Spleen (tissue), 11 donors: ENCODE results near the gene WDR13. TPM values are rescaled to one million over a fixed set of nuclear protein-coding genes. Genes with fewer than 3 reads are reported as not detected.

ENCODE experiments used
- DNase-seq: peaks from one replicate; pipeline ENCODE4 v3.0.0-alpha.2; 2020
- H3K27ac ChIP-seq, 8 donors: fragments of 200-600 bp; sonication (generic) in 7 of 8; 1 replicate in 4 of 8; 2 replicates in 4 of 8; pipeline versions ENCODE4 v1.5.0 to v1.8.0; 2016 to 2021; ENCODE audit warnings: inconsistent platforms in 4 of 8, mild to moderate bottlenecking in 4 of 8, moderate library complexity in 1 of 8
- H3K27me3 ChIP-seq, 7 donors: fragments of 200-600 bp; sonication (generic) in 6 of 7; replicated peaks in 1 of 7; 1 replicate in 4 of 7; 2 replicates in 3 of 7; pipeline versions ENCODE4 v1.5.0 to v1.8.0; 2016 to 2021; ENCODE audit warnings: inconsistent platforms in 3 of 7, mild to moderate bottlenecking in 1 of 7
- H3K36me3 ChIP-seq, 6 donors: fragments of 200-600 bp; sonication (generic) in 5 of 6; 1 replicate in 4 of 6; 2 replicates in 2 of 6; pipeline versions ENCODE4 v1.5.0 to v1.8.0; 2016 to 2021; ENCODE audit warnings: inconsistent platforms in 2 of 6
- H3K4me1 ChIP-seq, 6 donors: fragments of 200-600 bp; sonication (generic) in 5 of 6; 1 replicate in 3 of 6; 2 replicates in 3 of 6; pipeline versions ENCODE4 v1.5.0 to v1.8.0; 2016 to 2021; ENCODE audit warnings: inconsistent platforms in 3 of 6
- H3K4me3 ChIP-seq, 8 donors: fragments of 200-600 bp; sonication (generic) in 7 of 8; 1 replicate in 4 of 8; 2 replicates in 4 of 8; pipeline versions ENCODE4 v1.5.0 to v1.8.0; 2016 to 2021; ENCODE audit warnings: inconsistent platforms in 4 of 8, mild to moderate bottlenecking in 4 of 8, moderate library complexity in 2 of 8
- H3K9me3 ChIP-seq, 8 donors: fragments of 200-600 bp; sonication (generic) in 7 of 8; 1 replicate in 4 of 8; 2 replicates in 4 of 8; pipeline versions ENCODE4 v1.5.0 to v1.8.0; 2016 to 2021; ENCODE audit warnings: inconsistent platforms in 4 of 8
- CTCF ChIP-seq, 11 experiments: fragments of 200-600 bp in 7 of 11; fragments of 450-650 bp in 4 of 11; sonication (generic) in 4 of 11; IDR thresholded peaks in 8 of 11; conservative IDR thresholded peaks in 3 of 11; 1 replicate in 7 of 11; 2 replicates in 4 of 11; pipeline versions ENCODE4 v1.4.0 to v1.8.0; 2016 to 2021; ENCODE audit warnings: antibody characterized with exemption in 11 of 11, inconsistent platforms in 4 of 11, mild to moderate bottlenecking in 1 of 11
- POLR2A ChIP-seq, 3 donors: fragments of 450-650 bp; IDR thresholded peaks; one replicate each; pipeline ENCODE4 v1.5.1; 2017; ENCODE audit warnings: antibody characterized with exemption in 3 of 3, mild to moderate bottlenecking in 1 of 3
- POLR2AphosphoS5 ChIP-seq, 3 donors: sonication (generic); formaldehyde crosslinking; IDR thresholded peaks; one replicate each; pipeline ENCODE4 v1.5.1; 2017; ENCODE audit warnings: antibody characterized with exemption in 3 of 3
- WGBS, 5 donors: extraction: QIAGEN DNeasy Blood & Tissue Kit in 3 of 5; methylation state at CpG; one replicate each; pipeline versions ENCODE4 v1.1.5 to v1.1.7; 2013 to 2018; 5-methylcytosine and 5-hydroxymethylcytosine counted together
- intact Hi-C: fragments of 100-400 bp; cut with DNase I; formaldehyde crosslinking; loops from one replicate; pipeline ENCODE4 v1.15.0; 2023; ENCODE audit warnings: low total_unique reads
- polyA plus RNA-seq, 3 donors: library from polyadenylated mRNA; stranded (reverse); fragments of 200-250 nt; gene quantifications; one replicate each; pipeline ENCODE4 v1.2.1, GENCODE V29; 2013
- total RNA-seq, 7 donors: library from RNA; depleted of rRNA in 3 of 7; stranded (reverse); fragments of >200 nt in 3 of 7; fragmentation: NEBNext Ultra II Directional in 4 of 7; extraction: Animal tissue kit (Norgen Biotek cat#: 25700) in 4 of 7; gene quantifications; one replicate each; pipeline versions ENCODE4 v1.1.0 to v1.2.1, GENCODE V29; 2016 to 2021
- donor health status: healthy with polysubstance abuse.
- donor health status: DM: no; HTN: no; CAD: no; lungs with moderate emphysema.
- donor health status: DM: no; HTN: no; CAD: no.
- donor health status: Bipolar disorder and iron deficiency.
- donor health status: healthy.
- donor health status: DM: no; HTN: no; CAD: no.
- donor health status: DM: yes; HTN: yes; CAD: no.

The WDR13 gene
- total and polyA plus RNA-seq, 10 donors, result 61.2 to 200 (median 85.4) TPM

- H3K27me3 ChIP-seq, result no peaks in the 10 kb centered on the region
- peaks cover 0 to 46% (median 32%) of the 10 kb centered on the region in 6 donors for H3K36me3 ChIP-seq
- TF ChIP-seq POLR2A (IDR thresholded peaks at IDR 0.05) (no peak), CTCF (IDR thresholded peaks at IDR 0.05 in 8 of 11, conservative IDR thresholded peaks at IDR 0.05 in 3 of 11) (no peak), POLR2AphosphoS5 (IDR thresholded peaks at IDR 0.05) (no peak)
- no peak for DNase-seq
- intact Hi-C loops, result no loop called here
- no peaks in the 10 kb centered on the region for H3K9me3 ChIP-seq
- 54 to 96% (median 79%) methylated on average over 4 to 6 of the region's 6 CpGs for WGBS, 5 donors
- no peak overlapping the region for H3K27ac ChIP-seq
- H3K4me1 ChIP-seq, result no peaks in the 10 kb centered on the region
- no peak overlapping the region for H3K4me3 ChIP-seq
These were observed 8.8 kb downstream of the WDR13 start for GRCh38 chrX:48606091-48606490.

GRCh38 chrX:48611703-48612102 lies 14.4 kb downstream of the WDR13 start:
- intact Hi-C loops, result no loop called here
- H3K27me3 ChIP-seq, result no peaks in the 10 kb centered on the region
- no peaks in the 10 kb centered on the region for H3K36me3 ChIP-seq
- H3K9me3 ChIP-seq, result no peaks in the 10 kb centered on the region
- peaks cover 0 to 3% (median 0%) of the 10 kb centered on the region in 6 donors for H3K4me1 ChIP-seq
- H3K4me3 ChIP-seq, result no peak overlapping the region
- WGBS, 5 donors, result 51 to 81% (median 63%) methylated on average over 2 of the region's 2 CpGs
- no peak overlapping the region for H3K27ac ChIP-seq
- TF ChIP-seq POLR2A (IDR thresholded peaks at IDR 0.05) (no peak), POLR2AphosphoS5 (IDR thresholded peaks at IDR 0.05) (no peak), CTCF (IDR thresholded peaks at IDR 0.05 in 8 of 11, conservative IDR thresholded peaks at IDR 0.05 in 3 of 11) (no peak)
- DNase-seq, result no peak

- intact Hi-C loops, result no loop called here
- WGBS, 5 donors, result 70 to 79% (median 77%) methylated on average over 4 to 6 of the region's 6 CpGs
- Histone ChIP-seq H3K27ac (no peak overlapping the region), H3K27me3 (no peaks in the 10 kb centered on the region), H3K4me3 (no peak overlapping the region), H3K4me1 (peaks cover 0 to 7% (median 0%) of the 10 kb centered on the region in 6 donors), H3K9me3 (no peaks in the 10 kb centered on the region), H3K36me3 (no peaks in the 10 kb centered on the region)
- no peak for DNase-seq
- TF ChIP-seq CTCF (IDR thresholded peaks at IDR 0.05 in 8 of 11, conservative IDR thresholded peaks at IDR 0.05 in 3 of 11), result no peak
- no peak for TF ChIP-seq POLR2AphosphoS5 (IDR thresholded peaks at IDR 0.05)
- no peak for TF ChIP-seq POLR2A (IDR thresholded peaks at IDR 0.05)
These were observed 16.3 kb downstream of the WDR13 start for GRCh38 chrX:48613502-48614160.

- H3K4me3 ChIP-seq, result no peak overlapping the region
- no peaks in the 10 kb centered on the region for H3K27me3 ChIP-seq
- peaks cover 0 to 7% (median 0%) of the 10 kb centered on the region in 6 donors for H3K4me1 ChIP-seq
- H3K9me3 ChIP-seq, result no peaks in the 10 kb centered on the region
- no peak for DNase-seq
- intact Hi-C loops, result no loop called here
- 33 to 63% (median 48%) methylated on average over 4 to 5 of the region's 5 CpGs for WGBS, 5 donors
- no peak overlapping the region for H3K27ac ChIP-seq
- TF ChIP-seq POLR2AphosphoS5 (IDR thresholded peaks at IDR 0.05) (no peak), CTCF (IDR thresholded peaks at IDR 0.05 in 8 of 11, conservative IDR thresholded peaks at IDR 0.05 in 3 of 11) (no peak), POLR2A (IDR thresholded peaks at IDR 0.05) (no peak)
- H3K36me3 ChIP-seq, result no peaks in the 10 kb centered on the region
These were observed 19.3 kb downstream of the WDR13 start for GRCh38 chrX:48616576-48616975.
